GM13977 (cell line): ENCODE measurements around the gene DRC1.
A peak's percentile ranks its signal among the peaks of the same experiment; 100 is the strongest.

Source experiments
- DNase-seq: peaks from one replicate; pipeline ENCODE4 v3.0.0; 2012; ENCODE audit warnings: low spot score
- CTCF ChIP-seq: IDR thresholded peaks from 2 replicates; pipeline ENCODE4 v1.5.1; 2012; ENCODE audit warnings: mild to moderate bottlenecking, control low read depth; ENCODE audit not compliant: insufficient read depth; ENCODE audit errors: extremely low read depth, missing control alignments
- in situ Hi-C: fragments of 300-500 bp; cut with MboI; formaldehyde crosslinking; loops from one replicate; pipeline ENCODE4 v1.12.0; 2022; ENCODE audit warnings: low sequenced_read_pairs, low pct_unique_long_range_greater_than_20kb, mixed read lengths, inconsistent platforms; ENCODE audit not compliant: unreplicated experiment

Gene DRC1

GRCh38 chr2:26455037-26455669 is 53.4 kb downstream of the DRC1 start:
- DNase-seq = no peak
- no peak for TF ChIP-seq CTCF
- in situ Hi-C loops = loop anchor here (25.0 kb wide), 1 partner anchor 493 kb away; no protein-coding TSS in a partner anchor

GRCh38 chr2:26455670-26456439 is 54.1 kb downstream of the DRC1 start:
- no peak for DNase-seq
- no peak for TF ChIP-seq CTCF
- in situ Hi-C loops = loop anchor here (25.0 kb wide), 1 partner anchor 494 kb away; no protein-coding TSS in a partner anchor

- in situ Hi-C loops = loop anchor here (25.0 kb wide), 1 partner anchor 494 kb away; no protein-coding TSS in a partner anchor
- no peak for DNase-seq
Measured at GRCh38 chr2:26456440-26457250, 54.9 kb downstream of the DRC1 start.

GRCh38 chr2:26457251-26457666 is 55.5 kb downstream of the DRC1 start:
- TF ChIP-seq CTCF = no peak
- in situ Hi-C loops = loop anchor here (25.0 kb wide), 1 partner anchor 495 kb away; no protein-coding TSS in a partner anchor
- no peak for DNase-seq

More at GRCh38 chr2:26456440-26457250, 54.9 kb downstream of the DRC1 start:
- no peak for TF ChIP-seq CTCF

GRCh38 chr2:26457695-26458364 is 56.1 kb downstream of the DRC1 start:
- DNase-seq = no peak
- in situ Hi-C loops = loop anchor here (25.0 kb wide), 1 partner anchor 496 kb away; no protein-coding TSS in a partner anchor
- no peak for TF ChIP-seq CTCF

- in situ Hi-C loops = loop anchor here (25.0 kb wide), 1 partner anchor 496 kb away; no protein-coding TSS in a partner anchor
- DNase-seq = no peak
- TF ChIP-seq CTCF = peak; percentile 11
Measured at GRCh38 chr2:26458365-26459042, 56.8 kb downstream of the DRC1 start.
